Endothelial cell (in vitro differentiated cells): ENCODE results near the gene OR5A2. TPM values are rescaled to one million over a fixed set of nuclear protein-coding genes. Genes with fewer than 3 reads are reported as not detected.

Experiments used
- DNase-seq: peaks from one replicate; pipeline ENCODE4 v3.0.0; 2021; ENCODE audit warnings: low spot score
- H3K27ac Mint-ChIP-seq: one replicate; pipeline ENCODE4 v1.8.0; 2021; ENCODE audit warnings: mixed read lengths, inconsistent platforms; ENCODE audit not compliant: unreplicated experiment
- H3K27me3 Mint-ChIP-seq: one replicate; pipeline ENCODE4 v1.8.0; 2021; ENCODE audit warnings: mild to moderate bottlenecking, moderate library complexity, mixed read lengths, inconsistent platforms; ENCODE audit not compliant: unreplicated experiment
- H3K36me3 Mint-ChIP-seq: one replicate; pipeline ENCODE4 v1.8.0; 2021; ENCODE audit warnings: mild to moderate bottlenecking, low read depth, mixed read lengths, inconsistent platforms; ENCODE audit not compliant: unreplicated experiment
- H3K4me1 Mint-ChIP-seq: one replicate; pipeline ENCODE4 v1.8.0; 2021; ENCODE audit warnings: mild to moderate bottlenecking, mixed read lengths, inconsistent platforms; ENCODE audit not compliant: unreplicated experiment
- H3K4me3 Mint-ChIP-seq: one replicate; pipeline ENCODE4 v1.8.0; 2021; ENCODE audit warnings: mild to moderate bottlenecking, mixed read lengths, inconsistent platforms; ENCODE audit not compliant: unreplicated experiment
- H3K9me3 Mint-ChIP-seq: one replicate; pipeline ENCODE4 v1.8.0; 2021; ENCODE audit warnings: mixed read lengths, inconsistent platforms; ENCODE audit not compliant: unreplicated experiment
- CTCF ChIP-seq: fragments of 200-600 bp; sonication (generic); IDR thresholded peaks from one replicate; pipeline ENCODE4 v1.5.0; 2021; ENCODE audit warnings: antibody characterized with exemption; ENCODE audit not compliant: unreplicated experiment
- total RNA-seq: library from RNA; stranded (reverse); fragmentation: NEBNext Ultra II Directional; extraction: Animal tissue kit (Norgen Biotek cat#: 25700); gene quantifications from one replicate; pipeline ENCODE4 v1.2.1, GENCODE V29; 2021; ENCODE audit not compliant: unreplicated experiment

OR5A2 gene
- total RNA-seq, 1 donor from 2014 or later = not detected

- no peak for TF ChIP-seq CTCF
- H3K9me3 Mint-ChIP-seq = peaks cover 4% of the 10 kb centered on the region
Observed at GRCh38 chr11:59368238-59369022, 57.8 kb downstream of the OR5A2 start.

More at GRCh38 chr11:59368238-59369022, 57.8 kb downstream of the OR5A2 start:
- H3K4me3 Mint-ChIP-seq = no peak overlapping the region
- H3K4me1 Mint-ChIP-seq = no peaks in the 10 kb centered on the region
- peaks cover 5% of the 10 kb centered on the region for H3K27me3 Mint-ChIP-seq
- H3K27ac Mint-ChIP-seq = no peak overlapping the region
- peaks cover 5% of the 10 kb centered on the region for H3K36me3 Mint-ChIP-seq
- DNase-seq = no peak

Other genes with a start within 250 kb of the OR5A2 start
- gene MPEG1, start 213.5 kb downstream of the OR5A2 start, total RNA-seq = not detected
- not detected for gene OR5AN1, start 67.5 kb downstream of the OR5A2 start, total RNA-seq
- gene OR5A1, start 10.1 kb upstream of the OR5A2 start, total RNA-seq = not detected
- gene OR4D6, start 30.5 kb upstream of the OR5A2 start, total RNA-seq = not detected
- not detected for gene OR4D10, start 46.9 kb upstream of the OR5A2 start, total RNA-seq
- gene OR4D11, start 77.2 kb upstream of the OR5A2 start, total RNA-seq = not detected
- gene OR4D9, start 85.1 kb upstream of the OR5A2 start, total RNA-seq = not detected
- gene OSBP, start 189.4 kb upstream of the OR5A2 start, total RNA-seq = 39.5 TPM
- 36.1 TPM for gene PATL1, start 242.6 kb upstream of the OR5A2 start, total RNA-seq